Germinal center (tissue), 1 donor: ENCODE results near the gene TMEM269.
"Not testable (repeated sequence)": the region's sequence is repeated elsewhere in the genome, so short reads cannot be mapped to it uniquely, and the experiment has no call there.

Source experiments
- DNase-seq: peaks from one replicate; pipeline ENCODE4 v3.0.0; 2012; ENCODE audit warnings: mixed read lengths, low spot score

TMEM269 gene

DNA sequence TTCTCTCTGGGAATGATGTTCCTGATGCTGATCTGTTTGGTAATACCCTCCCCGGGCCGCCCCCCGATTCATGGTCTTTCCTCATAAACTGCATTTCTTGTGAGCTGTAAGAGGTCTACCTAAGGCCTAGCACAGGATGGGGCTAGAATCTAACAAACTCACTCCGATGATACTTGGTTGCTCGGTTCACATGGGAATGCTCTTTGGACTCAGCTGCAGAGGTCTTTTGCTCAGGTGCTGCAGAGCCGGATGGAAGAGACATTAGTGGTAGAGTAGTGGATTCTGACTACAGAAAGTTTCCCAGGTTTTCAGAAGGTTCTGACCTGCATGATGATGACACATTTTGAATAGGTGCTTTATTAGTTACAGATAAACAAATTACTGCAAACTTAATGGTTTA, 8.3 kb upstream of the TMEM269 start:
- DNase-seq = no peak

DNA sequence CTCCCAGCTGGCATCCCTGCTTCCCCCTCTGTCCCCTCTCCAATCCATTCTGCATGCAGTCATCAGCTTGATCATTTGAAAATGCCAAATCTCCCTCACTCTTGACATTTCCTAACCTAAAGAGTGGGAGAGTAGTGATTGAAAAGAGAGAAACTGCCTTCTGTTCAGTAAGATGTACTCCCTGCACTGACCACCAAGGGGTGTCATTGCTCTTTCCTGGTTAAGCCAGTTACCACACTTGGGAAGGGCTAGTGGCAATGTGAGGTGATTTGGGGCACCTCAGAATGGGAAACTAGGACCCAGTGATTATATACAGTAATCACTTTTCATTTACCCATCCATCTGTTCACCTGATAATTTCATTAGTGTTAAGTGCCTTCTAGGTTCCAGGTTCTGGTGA, 6.9 kb upstream of the TMEM269 start:
- DNase-seq = peak; percentile 43

DNA sequence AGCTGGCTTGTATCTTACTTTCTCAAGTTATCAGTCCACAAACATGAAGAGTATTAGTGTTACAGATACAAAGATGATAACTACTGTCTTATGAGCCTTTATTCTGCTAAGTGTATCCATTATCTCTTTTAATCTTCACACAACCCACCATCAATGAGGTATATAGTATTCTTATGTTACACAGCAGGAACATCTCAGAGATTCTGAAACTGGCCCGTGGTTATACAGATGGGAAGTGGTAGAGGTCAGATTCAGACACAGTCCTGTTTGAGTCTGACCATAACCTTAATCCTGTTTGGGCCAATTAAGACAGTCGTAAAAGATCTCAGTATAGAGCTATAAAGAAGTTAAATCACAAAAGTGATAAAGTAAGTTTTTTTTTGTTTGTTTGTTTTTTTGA, 5.1 kb upstream of the TMEM269 start:
- DNase-seq = no peak

- DNase-seq = no peak
These were observed 4.6 kb upstream of the TMEM269 start for GRCh38 chr1:42780176-42780575.

GRCh38 chr1:42783092-42783491, 1.7 kb upstream of the TMEM269 start:
- DNase-seq = no peak

DNA sequence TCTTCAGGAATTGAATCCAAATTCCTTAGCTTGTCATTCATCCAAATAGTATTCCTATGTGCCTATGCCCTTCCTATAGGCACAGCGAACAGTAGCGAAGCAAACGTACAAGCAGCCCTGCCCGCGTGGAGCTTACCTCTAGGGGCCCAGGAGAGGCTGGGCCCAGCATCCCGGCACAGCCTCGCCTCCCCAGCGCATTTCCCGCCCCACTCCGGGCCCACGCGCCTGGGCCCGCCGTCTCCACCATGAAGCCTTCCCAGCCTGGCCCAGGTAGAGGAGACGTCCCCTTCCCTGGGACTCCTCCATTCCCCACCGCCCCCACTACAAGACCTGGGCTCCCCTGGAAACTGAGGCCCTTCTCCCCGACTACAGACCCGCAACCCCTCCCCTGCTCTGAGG, 245 bp upstream of the TMEM269 start:
- DNase-seq = no peak

- no peak for DNase-seq
These were observed 1.3 kb downstream of the TMEM269 start for GRCh38 chr1:42786097-42786496.

DNA sequence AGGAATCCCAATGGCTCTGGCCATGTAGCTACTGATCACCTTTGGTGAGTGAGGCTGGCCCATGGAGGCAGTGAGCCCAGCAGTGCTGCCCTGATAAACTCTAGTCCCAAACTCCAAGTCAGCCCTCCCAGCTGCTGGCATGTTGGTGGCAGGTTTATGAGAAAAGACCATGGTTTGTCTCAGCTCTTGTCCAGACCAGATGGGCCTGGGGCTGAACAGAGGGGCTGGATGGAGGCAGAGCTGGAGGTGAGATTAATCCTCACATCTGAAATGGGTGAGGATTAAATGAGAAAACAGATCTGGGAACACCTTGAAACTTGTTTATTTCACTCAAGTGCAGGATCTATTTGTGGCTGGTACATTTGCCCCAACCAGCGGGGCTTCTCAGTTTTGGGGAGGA, 3.2 kb downstream of the TMEM269 start:
- DNase-seq = no peak

DNA sequence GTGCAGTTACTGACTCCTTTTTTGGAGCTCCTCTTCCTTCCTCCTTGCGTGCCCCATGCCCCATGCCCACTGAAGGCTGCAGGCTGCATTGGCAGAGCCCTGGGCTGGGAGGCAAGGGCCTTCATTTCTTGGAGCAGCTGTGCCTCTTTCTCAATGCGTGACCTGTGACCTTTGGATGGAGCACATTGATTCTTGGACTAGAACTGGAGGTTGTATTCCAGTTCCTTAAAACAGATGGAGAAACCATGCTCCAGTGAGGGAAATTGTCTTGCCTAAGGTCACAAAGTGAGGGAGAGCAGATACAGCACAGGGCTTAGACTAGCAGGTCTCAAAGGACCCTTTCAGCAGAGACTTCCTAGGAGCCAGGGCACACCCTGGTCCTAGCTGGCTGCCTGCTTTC, 9.0 kb downstream of the TMEM269 start:
- no peak for DNase-seq

DNA sequence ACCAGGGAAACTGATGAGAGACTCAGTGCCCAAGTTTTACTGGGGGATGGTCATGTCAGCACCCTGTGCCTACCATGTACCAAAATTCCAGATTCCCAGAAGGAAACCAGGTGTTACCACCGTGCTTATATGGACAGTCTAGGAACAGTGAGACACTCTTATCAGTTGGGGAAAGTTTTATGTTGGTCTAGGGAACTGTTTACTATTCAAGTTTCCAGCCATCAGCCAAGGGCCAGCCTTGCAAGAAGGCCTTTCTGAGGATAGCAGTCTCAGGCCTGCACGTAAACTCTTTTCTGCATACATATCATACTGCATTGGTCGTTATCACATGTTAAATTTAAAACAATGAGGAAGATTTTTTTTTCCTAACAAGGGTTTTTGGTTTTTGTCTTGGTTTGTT, 12.6 kb downstream of the TMEM269 start:
- no peak for DNase-seq

- no peak for DNase-seq
These were observed 13.2 kb downstream of the TMEM269 start for GRCh38 chr1:42797979-42798378.

DNA sequence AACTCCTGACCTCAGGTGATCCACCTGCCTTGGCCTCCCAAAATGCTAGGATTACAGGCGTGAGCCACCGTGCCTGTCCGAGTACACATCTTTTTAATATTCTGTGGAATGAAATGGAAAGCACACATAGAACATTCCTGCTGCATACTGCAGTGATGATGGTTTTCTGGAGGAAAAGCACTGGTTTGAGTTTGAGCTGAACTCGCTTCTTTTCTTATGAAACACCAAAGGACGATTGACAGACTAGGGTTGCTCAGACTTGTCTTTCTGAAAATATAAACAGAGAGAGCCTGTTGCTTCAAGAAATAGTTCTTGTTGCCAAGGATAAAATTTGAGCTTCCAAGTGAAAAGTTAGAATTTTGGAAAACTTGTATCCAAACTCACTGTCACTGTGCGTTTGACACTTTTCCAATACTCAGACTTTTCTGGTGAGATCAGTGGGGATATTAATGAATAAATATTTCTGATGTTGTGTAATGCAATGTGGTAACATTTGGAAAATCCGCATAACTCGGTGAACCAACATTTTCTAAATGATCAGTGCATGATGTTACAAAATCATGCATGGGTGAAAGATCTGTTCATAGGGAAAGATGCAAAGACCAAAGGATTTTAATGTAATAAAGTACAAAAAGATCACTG, 17.2 kb downstream of the TMEM269 start:
- DNase-seq = no peak

DNA sequence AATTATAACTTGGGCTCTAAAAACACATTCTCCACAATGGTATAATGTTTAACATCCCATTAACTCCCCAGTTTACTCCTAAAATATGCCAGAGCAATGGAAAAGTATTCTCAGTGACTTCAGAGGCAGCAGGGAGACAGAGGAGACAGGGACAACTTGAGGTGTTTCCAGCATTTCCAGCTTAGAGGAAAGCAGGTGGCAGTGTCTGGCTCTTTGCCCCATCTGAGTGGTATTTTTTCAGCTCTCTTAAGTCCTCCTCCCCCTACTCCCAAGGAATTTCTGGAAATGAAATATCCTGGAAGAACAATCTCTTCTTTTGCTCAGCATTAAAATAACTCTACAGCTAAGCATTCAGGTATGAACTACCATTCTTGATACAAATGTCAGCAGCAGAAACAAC, 21.4 kb downstream of the TMEM269 start:
- DNase-seq = no peak

DNA sequence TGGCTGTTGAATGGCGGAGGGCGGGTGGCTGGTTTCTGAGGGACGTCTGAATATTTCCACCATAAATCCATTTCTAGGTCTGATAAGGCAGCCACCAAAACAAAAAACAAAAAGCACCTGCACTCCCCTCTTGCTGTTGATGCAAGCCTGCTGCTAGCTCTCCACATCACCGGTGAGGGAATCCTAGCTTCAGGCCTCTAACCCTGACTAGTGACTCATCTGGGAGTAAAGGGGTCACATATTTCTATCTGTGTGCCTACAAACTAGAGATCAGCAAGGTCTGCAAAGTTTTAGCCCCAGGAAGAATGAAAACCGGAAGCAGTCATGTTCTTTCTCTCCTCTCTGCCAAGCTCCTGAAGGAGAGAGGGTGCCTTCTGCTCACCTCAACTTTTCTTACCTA, 21.8 kb downstream of the TMEM269 start:
- no peak for DNase-seq

DNA sequence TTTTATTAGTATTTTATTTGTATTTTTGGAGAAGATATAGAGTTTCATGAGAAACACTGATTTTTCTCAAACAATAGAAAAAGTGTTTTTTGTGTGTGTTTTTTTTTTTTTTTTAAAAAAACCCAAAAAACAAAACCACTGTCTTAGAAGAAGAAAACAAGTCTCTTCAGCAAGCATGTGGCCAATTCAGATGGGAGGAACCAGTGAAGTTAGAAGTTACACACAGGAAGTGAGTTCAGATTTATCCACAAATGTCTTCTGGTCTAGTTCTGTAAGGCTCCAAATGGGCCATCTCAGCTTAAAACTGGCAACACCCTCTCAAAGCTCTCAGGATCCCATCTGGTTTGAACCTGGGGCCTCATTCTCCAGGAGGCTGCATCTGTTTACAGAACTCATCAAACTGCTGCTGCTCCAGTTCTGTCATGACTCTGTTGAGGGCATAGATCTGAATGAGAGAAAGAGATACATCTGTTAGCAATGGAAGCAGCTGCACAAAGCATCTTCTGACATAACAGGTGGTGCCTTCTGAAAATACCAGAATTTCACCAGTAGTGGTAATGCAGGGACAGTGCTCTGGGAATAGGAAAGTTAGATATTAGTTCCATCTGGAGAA, 22.4 kb downstream of the TMEM269 start:
- DNase-seq = no peak

DNA sequence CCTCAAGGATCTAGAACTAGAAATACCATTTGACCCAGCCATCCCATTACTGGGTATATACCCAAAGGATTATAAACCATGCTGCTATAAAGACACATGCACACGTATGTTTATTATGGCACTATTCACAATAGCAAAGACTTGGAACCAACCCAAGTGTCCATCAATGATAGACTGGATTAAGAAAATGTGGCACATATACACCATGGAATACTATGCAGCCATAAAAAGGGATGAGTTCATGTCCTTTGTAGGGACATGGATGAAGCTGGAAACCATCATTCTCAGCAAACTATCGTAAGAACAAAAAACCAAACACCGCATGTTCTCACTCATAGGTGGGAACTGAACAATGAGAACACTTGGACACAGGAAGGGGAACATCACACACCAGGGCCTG, 30.0 kb downstream of the TMEM269 start:
- not testable (repeated sequence) for DNase-seq

DNA sequence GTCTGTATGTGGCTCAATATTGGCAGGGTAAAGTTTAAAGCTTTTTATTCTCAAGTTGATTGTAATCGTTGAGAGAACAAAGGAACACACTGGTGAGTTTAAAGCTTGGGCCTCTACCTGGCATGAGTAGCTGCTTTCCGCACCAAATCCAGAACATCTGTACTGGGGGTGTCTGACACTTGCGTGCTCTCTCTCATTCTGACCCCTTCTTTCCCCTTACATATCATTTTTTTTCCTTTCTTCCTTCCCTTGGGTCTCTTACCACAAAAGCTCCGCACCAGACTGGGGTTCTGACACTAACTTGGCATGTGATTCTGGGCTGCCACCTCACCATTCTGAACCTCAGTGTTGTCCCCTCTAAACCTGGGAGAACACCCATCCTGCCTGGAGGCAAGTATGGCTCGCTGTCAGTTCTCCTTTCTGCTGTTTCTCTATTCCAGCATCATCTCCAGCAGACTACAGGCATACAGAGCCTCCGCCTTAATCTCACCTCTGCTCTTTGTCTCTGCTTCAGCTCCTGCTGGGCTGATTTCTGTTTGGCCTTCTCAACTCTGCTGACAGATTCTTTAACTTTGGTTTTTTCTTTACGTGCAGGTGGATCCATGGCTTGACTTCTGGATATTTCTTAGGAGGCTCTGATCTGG, 31.3 kb downstream of the TMEM269 start:
- DNase-seq = no peak

DNA sequence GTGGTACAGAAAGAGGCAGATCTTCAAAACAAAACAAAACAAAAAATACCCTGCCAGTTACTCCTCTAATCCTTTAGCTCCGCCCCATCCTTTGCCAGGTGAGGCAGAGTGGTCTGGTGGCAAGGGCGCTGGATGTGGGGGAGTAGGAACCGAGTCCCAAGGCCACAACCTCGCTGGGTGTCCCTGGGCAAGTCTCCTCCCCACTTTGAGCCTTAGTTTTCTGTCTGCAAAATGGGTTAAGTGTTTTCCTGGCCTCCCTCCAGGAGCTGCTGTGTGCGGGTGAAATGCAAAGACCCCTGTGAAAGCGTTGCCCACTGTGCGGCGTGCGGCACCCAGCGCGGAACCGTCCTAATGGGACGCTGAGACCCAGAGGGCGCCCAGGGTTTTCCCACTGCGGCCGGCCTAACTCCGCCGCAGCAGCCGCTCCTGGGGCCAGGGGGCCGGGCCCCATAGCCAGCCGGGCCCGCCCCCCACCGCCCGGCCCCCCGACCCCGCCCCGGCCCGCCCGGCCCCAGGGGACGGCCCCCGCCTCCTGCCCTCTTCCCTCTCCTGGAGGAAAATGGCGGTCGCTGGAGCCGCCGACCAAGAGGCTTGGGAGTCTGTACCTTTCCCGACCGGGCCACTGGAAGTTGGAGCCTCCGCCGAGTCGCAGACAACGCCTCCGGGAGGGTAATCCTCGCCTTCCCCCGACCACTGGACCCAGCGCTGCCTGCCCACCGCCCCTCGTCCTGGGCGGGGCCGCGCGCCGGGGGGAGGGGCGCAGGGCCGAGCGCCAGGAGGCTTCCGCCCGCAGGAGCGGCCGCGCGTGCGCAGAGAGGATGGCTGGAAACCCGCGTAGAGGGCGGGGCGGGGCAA, 32.0 kb downstream of the TMEM269 start, which contains the start of the genes ERMAP and SVBP:
TSS of gene ERMAP (plus strand) at position 538 of the 855 bp plus-strand sequence. CDS start 13,327 bp downstream, outside the sequence.
TSS of gene SVBP (minus strand) at position 813 of the 855 bp plus-strand sequence. CDS start 853 bp downstream, outside the sequence.
- DNase-seq = peak; percentile 97

- DNase-seq = no peak
These were observed 32.6 kb downstream of the TMEM269 start for GRCh38 chr1:42817440-42817767.

DNA sequence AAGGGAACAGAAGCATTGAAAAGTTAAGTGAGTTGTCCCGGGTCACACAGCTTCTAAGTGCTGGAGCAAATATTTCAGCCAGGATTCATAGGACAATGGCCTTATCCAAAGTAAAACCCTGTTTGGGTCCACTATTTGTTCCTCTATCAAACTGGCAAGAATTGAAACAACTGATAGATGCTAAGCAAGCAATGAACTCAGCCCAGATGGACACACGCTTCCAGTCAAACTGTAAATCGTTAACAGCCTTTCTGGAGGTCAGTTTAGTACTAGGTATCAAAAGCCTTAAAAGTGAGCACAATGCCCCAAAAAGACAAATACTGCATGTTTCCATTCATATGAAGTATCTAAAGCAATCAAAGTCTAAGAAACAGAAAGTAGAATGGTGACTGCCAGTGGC, 33.2 kb downstream of the TMEM269 start:
- DNase-seq = no peak

DNA sequence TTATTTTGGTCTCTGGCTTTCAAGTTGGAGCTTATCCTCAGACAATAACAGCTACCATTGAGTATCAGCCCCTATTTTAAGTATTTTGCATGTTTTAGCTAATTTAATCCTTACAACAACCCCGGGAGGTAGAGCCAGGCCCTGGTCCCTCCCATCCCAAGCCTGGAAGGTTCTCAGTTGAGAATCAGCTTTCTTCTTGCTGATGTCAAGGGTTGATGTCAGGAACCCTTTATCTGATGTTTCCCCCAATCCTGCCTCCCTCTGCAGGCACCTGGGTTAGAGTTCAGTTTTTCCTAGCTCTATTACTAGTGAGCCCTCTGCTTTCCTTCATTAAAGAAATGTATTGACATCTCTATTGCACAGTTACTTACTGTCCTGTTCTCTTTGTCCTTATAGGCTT, 36.0 kb downstream of the TMEM269 start:
- no peak for DNase-seq

DNA sequence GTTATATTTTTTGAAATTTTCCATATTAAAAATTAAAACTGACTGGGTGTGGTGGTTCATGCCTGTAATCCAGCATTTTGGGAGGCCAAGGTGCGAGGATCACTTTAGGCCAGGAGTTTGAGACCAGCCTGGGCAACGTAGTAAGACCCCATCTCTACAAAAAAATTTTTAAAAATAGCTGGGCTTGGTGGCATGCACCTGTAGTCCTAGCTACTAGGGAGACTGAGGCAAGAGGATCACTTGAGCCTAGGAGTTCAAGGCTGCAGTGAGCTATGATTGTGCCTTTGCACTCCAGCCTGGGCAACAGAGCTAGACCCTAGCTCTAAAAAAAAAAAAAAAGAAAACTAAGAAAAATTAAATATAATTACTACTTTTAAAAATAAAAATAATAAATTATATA, 36.9 kb downstream of the TMEM269 start:
- DNase-seq = no peak
